Spleen (tissue), 7 donors: Measurements from ENCODE around the gene GABBR2.

Source experiments
- CTCF ChIP-seq, 11 experiments: fragments of 200-600 bp in 7 of 11; fragments of 450-650 bp in 4 of 11; sonication (generic) in 4 of 11; IDR thresholded peaks in 8 of 11; conservative IDR thresholded peaks in 3 of 11; 1 replicate in 7 of 11; 2 replicates in 4 of 11; pipeline versions ENCODE4 v1.4.0 to v1.8.0; 2016 to 2021; ENCODE audit warnings: antibody characterized with exemption in 11 of 11, inconsistent platforms in 4 of 11, mild to moderate bottlenecking in 1 of 11
- POLR2A ChIP-seq, 3 donors: fragments of 450-650 bp; IDR thresholded peaks; one replicate each; pipeline ENCODE4 v1.5.1; 2017; ENCODE audit warnings: antibody characterized with exemption in 3 of 3, mild to moderate bottlenecking in 1 of 3
- donor health status: DM: no; HTN: no; CAD: no; lungs with moderate emphysema.
- donor health status: DM: no; HTN: no; CAD: no.
- donor health status: DM: no; HTN: no; CAD: no.

GRCh38 chr9:98369066-98369425 is 339.7 kb downstream of the GABBR2 start:
- TF ChIP-seq POLR2A (IDR thresholded peaks at IDR 0.05) = no peak
- no peak for TF ChIP-seq CTCF (IDR thresholded peaks at IDR 0.05 in 8 of 11, conservative IDR thresholded peaks at IDR 0.05 in 3 of 11)
